Effector memory CD8-positive, alpha-beta T cell (primary cell): ENCODE results near the gene ANAPC2.

Source experiments
- ATAC-seq: fragments of 150-1000 bp; cut with Tn5 transposase; replicated peaks from 2 replicates; pipeline ENCODE4 v1.10.0; 2021; ENCODE audit warnings: mild to moderate bottlenecking, moderate library complexity
- DNase-seq, 3 experiments: peaks; one replicate each; pipeline ENCODE4 v3.0.0; 2021
- H3K27ac Mint-ChIP-seq, 2 donors: one replicate each; pipeline ENCODE4 v1.8.0; 2022; ENCODE audit warnings: mild to moderate bottlenecking in 2 of 2, mixed read lengths in 2 of 2, moderate library complexity in 2 of 2
- H3K27me3 Mint-ChIP-seq, 2 donors: one replicate each; pipeline ENCODE4 v1.8.0; 2022; ENCODE audit warnings: mixed read lengths in 2 of 2
- H3K36me3 Mint-ChIP-seq: one replicate; pipeline ENCODE4 v1.8.0; 2022; ENCODE audit warnings: mild to moderate bottlenecking, moderate library complexity, mixed read lengths; ENCODE audit not compliant: insufficient read depth
- H3K4me1 Mint-ChIP-seq, 2 donors: one replicate each; pipeline ENCODE4 v1.8.0; 2022; ENCODE audit warnings: low read depth in 2 of 2, mixed read lengths in 2 of 2
- H3K4me3 Mint-ChIP-seq, 2 donors: one replicate each; pipeline ENCODE4 v1.8.0; 2022; ENCODE audit warnings: mild to moderate bottlenecking in 2 of 2, mixed read lengths in 2 of 2, moderate library complexity in 2 of 2
- H3K9me3 Mint-ChIP-seq, 2 donors: one replicate each; pipeline ENCODE4 v1.8.0; 2022; ENCODE audit warnings: mixed read lengths in 2 of 2

ANAPC2 gene

DNA sequence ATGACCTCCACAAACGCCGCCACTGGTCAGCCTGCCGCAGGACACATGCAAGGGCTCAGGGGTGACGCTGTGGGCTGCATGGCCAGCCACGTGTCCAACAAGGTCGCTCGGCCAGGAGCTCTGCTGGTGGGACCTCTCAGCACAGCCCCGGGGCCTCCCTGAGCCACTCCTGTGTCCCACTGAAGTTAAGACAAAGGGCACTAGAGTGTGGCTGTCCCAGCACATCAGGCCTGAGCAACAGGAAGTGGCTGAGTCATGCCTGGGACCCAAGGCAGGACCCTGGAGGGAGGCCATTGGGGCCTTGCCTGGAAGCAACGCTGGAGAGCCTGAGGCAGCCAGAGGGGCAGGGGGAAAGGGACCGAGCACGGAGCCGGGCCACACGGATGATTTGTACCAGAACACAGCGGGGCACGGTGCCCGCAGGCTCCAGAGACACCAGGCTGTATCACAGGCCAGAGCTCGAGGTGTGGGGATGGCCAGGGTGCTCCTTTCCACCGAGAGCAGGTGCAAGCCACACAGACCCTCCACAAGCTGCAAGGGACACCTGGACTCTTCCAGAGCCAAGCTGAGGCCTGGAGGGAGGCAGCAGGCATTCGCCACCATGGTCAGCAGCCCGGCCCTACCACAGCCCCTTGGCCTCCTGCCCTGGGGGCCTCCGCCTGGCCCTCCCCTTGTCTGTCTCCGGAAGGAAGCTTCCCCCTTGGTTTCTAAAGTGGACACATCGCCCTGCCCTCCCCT, 10.0 kb downstream of the ANAPC2 start:
- Mint-ChIP-seq H3K9me3 (no peaks in the 10 kb centered on the region), H3K4me1 (peaks cover 0 to 8% of the 10 kb centered on the region in 2 donors), H3K27ac (no peak overlapping the region), H3K4me3 (no peak overlapping the region), H3K27me3 (peaks cover 0 to 3% of the 10 kb centered on the region in 2 donors), H3K36me3 (peaks cover 33% of the 10 kb centered on the region)
- ATAC-seq (no peak), DNase-seq (no peak)

DNA sequence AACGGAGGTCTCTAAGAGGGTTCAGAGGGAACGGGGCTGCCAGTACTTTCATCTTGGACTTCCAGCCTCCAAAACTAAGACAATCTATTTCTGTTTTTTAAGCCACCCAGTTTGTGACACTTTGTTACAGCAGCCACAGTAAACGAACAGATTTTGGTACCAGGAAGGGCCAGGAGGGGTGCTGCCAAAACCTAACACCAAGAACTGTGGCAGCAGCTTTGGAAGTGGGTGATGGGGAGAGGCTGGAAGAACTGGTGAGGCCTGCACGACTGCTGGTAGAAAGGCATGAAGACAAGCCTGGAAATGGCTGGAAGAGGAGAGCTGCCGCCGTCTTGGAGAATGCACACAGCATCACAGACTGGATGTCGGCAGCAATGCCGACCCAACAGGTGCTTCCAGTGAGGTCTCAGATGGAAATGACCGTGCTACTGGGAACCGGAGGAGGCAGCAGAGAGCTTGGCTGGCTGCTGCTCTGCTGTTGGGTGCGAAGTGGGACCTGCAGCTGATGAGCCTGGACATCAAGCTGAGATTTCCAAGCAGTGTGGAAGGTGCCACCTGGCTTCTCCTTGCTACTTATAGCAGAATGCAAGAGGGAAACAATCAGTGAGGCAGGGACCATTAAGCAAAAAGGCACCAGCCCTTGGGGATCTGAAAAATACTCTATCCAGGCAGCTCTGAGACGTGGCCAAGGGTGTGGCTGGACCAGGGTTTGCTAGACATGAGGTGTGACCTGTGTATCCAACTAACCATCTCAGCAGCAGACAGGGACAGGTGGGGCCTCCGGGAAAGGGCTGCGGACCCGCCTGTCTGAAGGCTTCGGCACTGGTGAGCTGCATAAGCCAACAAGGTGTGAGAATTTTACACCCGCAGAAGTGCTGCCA, 11.8 kb downstream of the ANAPC2 start:
- DNase-seq = no peak
- Mint-ChIP-seq H3K27me3 (peaks cover 0 to 12% of the 10 kb centered on the region in 2 donors), H3K36me3 (peaks cover 23% of the 10 kb centered on the region), H3K4me1 (peaks cover 0 to 10% of the 10 kb centered on the region in 2 donors), H3K9me3 (no peaks in the 10 kb centered on the region), H3K27ac (peak overlapping the region in 1 of 2 donors; percentile 39), H3K4me3 (no peak overlapping the region)
- ATAC-seq = peak; percentile 62

DNA sequence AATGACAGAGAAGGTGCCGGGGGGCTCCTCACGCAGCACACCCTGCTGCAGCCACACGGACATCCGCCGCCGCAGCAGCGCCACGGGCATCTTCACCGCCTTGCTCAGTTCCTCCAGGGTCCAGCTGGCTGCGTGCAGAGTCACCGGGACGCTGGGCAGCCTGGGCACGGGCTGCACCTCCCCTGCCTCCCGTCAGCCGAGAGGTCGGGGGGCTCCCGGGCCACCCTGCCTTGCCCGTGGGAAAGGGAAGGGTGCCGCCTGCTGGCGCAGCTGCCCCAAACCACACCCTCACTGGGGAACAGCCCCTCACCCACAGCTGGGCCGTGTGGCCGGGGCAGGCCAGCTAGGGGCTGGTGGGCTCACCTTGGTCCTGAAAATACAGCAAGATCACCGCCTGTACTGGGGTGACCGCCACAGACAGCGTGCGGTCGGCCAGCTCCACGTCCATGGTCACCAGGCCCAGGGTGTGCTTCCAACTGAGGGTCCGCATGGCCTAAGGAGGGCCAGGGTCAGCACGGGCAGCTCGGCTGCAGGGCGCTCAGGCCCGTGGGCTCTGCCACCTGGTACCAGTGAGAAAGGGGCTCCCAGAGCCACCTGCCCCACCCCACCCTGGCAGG, 12.9 kb downstream of the ANAPC2 start:
- H3K4me3 Mint-ChIP-seq = no peak overlapping the region
- ATAC-seq = no peak
- no peaks in the 10 kb centered on the region for H3K9me3 Mint-ChIP-seq
- H3K27me3 Mint-ChIP-seq = peaks cover 0 to 23% of the 10 kb centered on the region in 2 donors
- peaks cover 15% of the 10 kb centered on the region for H3K36me3 Mint-ChIP-seq
- peaks cover 0 to 10% of the 10 kb centered on the region in 2 donors for H3K4me1 Mint-ChIP-seq
- no peak overlapping the region for H3K27ac Mint-ChIP-seq
- no peak for DNase-seq

DNA sequence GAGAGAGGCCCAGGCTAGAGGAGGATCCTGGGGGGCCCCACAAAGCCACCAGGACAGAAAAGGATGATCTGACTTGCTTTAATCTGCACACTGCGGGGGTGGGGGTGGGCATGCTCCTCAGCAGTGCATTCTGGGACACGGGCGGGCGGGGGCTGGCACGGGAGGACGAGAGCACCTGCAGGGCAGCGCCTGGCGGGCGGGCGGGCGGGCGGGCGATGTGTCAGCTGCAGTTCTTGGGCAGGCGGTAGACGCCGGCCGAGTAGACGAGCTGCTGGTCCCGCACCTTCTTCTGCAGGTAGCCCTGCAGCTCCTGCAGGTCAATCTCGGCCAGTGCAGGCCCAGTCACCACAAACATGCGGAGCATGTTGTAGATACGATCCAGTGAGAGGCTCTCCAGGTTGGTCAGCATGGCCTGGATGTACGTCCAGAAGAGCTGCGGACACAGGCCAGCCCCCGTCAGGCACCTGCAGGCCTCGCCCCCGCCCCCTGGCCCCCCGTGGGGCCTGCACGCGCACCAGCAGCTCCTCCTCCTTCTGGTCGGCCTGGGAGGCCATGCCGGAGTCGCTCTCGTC, 13.6 kb downstream of the ANAPC2 start:
- peaks cover 15% of the 10 kb centered on the region for H3K36me3 Mint-ChIP-seq
- no peak overlapping the region for H3K27ac Mint-ChIP-seq
- peaks cover 0 to 10% of the 10 kb centered on the region in 2 donors for H3K4me1 Mint-ChIP-seq
- H3K9me3 Mint-ChIP-seq = no peaks in the 10 kb centered on the region
- DNase-seq (no peak), ATAC-seq (no peak)
- peaks cover 0 to 29% of the 10 kb centered on the region in 2 donors for H3K27me3 Mint-ChIP-seq
- no peak overlapping the region for H3K4me3 Mint-ChIP-seq

DNA sequence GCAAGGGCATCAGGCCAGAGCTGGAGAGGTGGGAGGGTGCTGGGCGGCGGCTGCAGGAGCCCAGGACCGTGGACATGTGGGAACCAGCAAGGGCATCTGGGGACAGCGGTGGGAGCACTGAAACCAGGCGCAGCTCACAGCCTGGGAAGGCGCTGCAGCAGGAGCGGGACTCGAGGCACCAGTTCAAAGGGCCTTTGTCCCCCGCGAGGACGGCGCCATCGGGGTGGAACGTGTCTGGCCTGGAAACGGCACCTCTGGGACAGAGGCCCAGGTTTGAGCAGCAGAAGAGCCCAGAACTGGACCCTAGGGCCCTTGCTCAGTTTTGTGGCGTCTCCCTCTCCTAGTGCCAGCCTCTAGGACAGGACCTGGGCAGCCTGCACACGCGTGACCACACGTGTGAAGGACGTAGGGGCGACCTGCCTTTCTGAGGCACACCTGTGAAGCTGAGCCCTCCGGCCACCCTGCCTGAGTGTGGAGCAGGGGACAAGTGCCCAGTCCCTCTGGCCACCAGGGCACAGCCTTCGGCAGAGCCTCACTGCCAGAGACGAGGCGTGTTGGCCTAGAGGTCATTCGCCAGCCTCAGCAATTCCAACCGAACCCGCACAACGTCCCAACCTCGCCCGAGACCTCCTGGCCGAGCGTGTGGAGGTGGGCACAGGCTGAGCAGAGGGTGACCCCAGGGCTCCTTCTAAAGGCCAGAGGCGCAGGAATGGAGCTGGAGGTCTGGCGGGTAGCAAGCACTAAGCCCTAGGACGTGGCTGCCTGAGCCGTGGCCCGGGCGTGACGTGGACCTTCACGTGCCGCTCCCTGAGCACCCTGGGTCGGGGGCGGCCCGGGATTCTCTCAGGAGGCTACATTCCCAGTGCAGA, 14.3 kb downstream of the ANAPC2 start:
- H3K4me3 Mint-ChIP-seq = no peak overlapping the region
- H3K9me3 Mint-ChIP-seq = no peaks in the 10 kb centered on the region

DNA sequence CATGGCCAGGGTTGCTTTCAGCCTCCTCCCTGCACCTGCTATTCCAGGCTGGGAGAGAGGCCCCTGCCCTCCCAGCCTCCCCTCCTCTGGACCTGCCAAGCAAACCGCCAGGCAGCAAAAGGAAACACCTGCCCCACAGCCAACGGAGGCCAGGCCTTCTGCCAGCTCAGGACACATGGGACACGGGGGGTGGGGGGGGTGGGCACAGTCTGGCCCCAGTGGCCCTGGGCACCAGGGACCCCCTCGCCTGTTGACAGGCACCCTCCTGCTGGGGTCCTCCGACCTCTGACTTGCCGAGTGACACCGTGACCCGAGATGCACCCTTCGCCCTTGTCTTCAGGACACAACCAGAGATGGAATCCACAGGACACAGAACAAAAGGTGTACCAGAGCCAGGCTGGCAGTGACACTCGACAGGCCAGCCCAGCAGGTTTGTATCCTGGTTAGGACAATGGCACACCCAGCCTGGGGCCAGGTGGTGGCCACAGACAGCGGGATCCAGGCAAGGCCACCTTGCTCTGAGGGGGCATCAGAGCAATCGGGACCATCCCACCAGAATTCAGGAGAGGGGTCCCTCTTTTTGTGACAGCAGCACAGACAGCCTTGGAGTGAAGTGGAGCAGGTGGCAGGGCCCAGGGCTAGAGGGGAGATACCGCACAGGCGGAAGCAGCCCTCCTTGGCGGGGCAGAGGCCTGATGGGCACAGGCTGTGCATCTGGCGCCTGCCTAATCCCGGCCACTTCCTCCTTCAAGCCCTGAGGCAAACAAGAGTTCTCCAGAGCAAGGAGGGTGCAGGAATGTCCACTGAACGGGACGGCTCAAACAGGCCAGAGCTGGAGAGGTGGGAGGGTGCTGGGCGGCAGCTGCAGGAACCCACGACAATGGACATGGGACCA, 15.2 kb downstream of the ANAPC2 start:
- Mint-ChIP-seq H3K27ac (no peak overlapping the region), H3K9me3 (no peaks in the 10 kb centered on the region), H3K4me1 (peaks cover 0 to 13% of the 10 kb centered on the region in 2 donors), H3K4me3 (no peak overlapping the region), H3K36me3 (peaks cover 12% of the 10 kb centered on the region), H3K27me3 (peaks cover 0 to 29% of the 10 kb centered on the region in 2 donors)
- ATAC-seq = no peak
- DNase-seq = no peak

More for the DNA sequence above, 14.3 kb downstream of the ANAPC2 start:
- Mint-ChIP-seq H3K4me1 (peaks cover 0 to 10% of the 10 kb centered on the region in 2 donors), H3K27ac (no peak overlapping the region), H3K36me3 (peaks cover 13% of the 10 kb centered on the region), H3K27me3 (peaks cover 0 to 29% of the 10 kb centered on the region in 2 donors)
- no peak for ATAC-seq
- no peak for DNase-seq

DNA sequence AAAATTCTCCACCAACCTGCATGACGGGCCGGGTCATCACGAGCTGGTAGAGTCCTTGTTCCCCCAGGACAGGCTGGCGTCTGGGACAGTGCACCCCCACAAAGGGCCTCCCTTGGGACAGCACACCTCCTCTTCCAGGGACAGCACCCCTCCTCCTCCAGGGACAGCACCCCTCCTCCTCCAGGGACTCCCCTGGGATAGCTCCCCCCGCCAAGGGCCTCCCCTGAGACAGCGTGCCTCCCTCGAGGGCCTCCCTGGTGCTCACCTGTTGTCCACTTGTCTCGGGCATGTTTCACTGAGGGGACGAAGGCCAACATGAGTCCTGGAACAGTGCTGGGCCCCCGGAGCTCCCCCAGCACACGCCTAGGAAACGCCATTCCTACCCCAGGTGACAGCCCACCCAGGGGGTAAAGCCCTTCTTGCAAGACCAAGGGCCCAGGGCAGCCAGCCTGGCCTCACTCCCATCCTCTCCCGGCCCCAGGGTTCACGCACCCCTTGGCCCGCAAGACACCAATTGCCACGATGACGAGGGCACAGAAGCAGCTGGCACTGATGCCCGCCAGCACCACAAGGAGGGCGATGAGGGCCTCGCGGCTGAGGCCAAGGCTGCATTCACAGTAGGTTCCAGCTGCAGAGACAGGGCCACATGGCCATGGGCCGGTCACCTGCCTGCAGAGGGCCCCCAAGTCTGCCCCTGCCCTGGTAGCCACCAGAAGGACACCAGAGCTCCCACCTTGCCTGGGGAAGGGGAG, 17.0 kb downstream of the ANAPC2 start:
- no peak overlapping the region for H3K4me3 Mint-ChIP-seq
- peaks cover 0 to 10% of the 10 kb centered on the region in 2 donors for H3K4me1 Mint-ChIP-seq
- peaks cover 5 to 36% of the 10 kb centered on the region in 2 donors for H3K27me3 Mint-ChIP-seq
- no peaks in the 10 kb centered on the region for H3K9me3 Mint-ChIP-seq
- H3K36me3 Mint-ChIP-seq = peaks cover 3% of the 10 kb centered on the region
- DNase-seq (no peak), ATAC-seq (no peak)
- H3K27ac Mint-ChIP-seq = no peak overlapping the region

DNA sequence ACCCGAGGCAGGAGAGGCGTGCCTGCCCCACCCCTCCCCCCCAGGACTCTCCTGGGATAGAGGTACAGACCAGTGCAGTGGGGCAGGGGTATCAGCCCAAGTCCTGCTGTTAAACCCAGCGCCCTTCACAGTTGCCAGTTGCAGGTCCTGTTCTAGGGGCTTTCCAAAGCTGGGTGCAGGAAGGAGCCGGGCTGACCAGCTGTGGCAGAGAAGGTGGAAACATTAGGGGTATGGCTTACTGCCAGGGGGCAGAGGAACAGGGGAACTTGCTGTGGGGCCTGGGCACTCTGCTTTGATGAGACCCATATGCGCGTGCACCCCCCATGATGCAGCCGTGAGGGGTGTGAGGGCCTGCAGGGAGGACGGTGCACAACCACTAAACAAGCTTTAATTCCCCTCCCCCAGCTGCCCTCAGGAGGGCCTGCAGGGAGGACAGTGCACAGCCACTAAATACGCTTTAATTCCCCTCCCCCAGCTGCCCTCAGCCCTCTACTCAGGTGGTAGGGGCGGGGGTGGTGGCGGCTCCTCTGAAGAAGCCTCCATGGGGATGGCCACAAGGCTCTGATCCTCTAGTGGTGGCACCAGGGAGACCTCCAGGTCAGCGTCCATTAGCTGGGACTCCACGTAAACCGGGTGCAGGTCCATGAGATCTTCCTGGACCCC, 17.7 kb downstream of the ANAPC2 start:
- Mint-ChIP-seq H3K36me3 (no peaks in the 10 kb centered on the region), H3K4me1 (peaks cover 0 to 7% of the 10 kb centered on the region in 2 donors), H3K27ac (no peak overlapping the region), H3K27me3 (peaks cover 10 to 43% of the 10 kb centered on the region in 2 donors), H3K9me3 (no peaks in the 10 kb centered on the region), H3K4me3 (peak overlapping the region in 1 of 2 donors; percentile 14)
- ATAC-seq (no peak), DNase-seq (no peak)

DNA sequence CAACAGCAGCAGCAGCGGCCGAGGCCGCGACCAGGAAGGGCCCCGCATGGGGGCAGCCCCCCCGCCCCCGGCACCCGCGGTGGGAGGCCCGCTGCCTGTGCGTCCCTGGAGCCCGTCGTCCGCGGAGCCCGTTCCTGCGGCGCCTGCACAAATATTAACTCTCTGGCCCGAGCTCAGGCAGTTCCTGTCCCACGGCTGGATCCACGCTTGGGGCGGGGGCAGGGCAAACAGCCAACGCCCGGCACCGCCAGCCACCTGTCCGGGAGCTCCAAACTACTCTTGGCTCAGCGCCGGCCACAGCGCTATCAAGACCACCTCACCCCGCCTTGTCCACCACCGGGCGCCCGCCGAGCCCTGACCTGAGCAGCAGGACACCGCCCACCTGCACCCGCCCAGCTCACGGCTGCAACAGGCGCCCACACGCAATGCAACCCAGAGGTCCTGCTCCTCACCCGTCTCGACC, 18.4 kb downstream of the ANAPC2 start, which contains the start of gene LRRC26:
Gene LRRC26 (minus strand): TSS at position 156 of the 463 bp plus-strand sequence. CDS start 108 bp downstream, at position 48.
- Mint-ChIP-seq H3K27ac (no peak within 1 kb of the TSS), H3K4me1 (peaks cover 0 to 7% of the 10 kb centered on the region in 2 donors), H3K4me3 (peak within 1 kb of the TSS; percentile 51 to 67), H3K9me3 (no peaks in the 10 kb centered on the region), H3K36me3 (no peaks in the 10 kb centered on the region), H3K27me3 (peaks cover 15 to 50% of the 10 kb centered on the region in 2 donors)
- DNase-seq = no peak
- ATAC-seq = no peak

DNA sequence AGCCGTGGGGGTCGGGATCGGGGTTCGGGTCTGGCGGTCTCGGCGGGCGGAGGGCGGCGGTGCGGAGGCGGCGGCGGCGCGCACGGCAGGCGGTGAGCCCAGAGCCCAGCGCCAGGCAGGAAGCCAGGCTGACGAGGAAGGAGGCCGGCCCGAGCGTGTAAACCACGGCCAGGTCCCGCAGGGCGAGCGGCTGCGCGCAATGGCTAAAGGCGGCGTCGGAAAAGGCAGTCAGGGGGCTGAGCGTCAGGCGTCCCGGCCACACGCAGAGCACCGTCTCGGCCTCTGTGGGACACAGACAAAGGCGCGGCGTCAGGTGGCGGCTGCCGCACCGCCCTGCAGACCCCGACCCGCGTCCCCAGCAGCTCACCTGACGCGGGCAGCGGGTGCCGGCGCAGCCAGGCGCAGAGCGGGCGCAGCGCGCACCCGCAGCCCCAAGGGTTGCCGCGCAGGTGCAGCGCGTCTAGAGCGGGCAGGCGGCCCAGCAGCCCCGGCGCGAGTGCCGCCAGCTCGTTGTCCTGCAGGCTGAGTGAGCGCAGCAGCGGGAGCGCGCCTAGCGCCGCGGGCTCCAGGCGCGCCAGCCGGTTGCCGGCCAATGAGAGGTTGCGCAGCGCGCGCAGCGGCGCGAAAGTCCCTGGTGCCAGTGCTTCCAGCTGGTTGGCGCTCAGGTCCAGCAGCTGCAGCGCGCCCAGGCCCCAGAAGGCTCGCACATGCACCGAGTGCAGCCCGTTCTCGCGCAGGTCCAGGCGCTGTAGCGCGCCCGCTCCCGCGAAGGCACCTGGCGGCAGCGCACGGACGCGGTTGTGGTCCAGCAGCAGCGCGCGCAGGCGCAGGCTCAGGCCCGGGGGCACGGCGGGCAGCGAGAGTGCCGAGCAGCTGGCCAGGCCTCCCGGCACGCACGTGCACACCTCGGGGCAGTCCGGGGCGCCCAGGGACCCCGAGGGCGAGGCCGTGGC, 19.2 kb downstream of the ANAPC2 start:
- DNase-seq (no peak), ATAC-seq (peak; percentile 52)
- peaks cover 23 to 58% of the 10 kb centered on the region in 2 donors for H3K27me3 Mint-ChIP-seq
- H3K9me3 Mint-ChIP-seq = no peaks in the 10 kb centered on the region
- H3K4me3 Mint-ChIP-seq = peak overlapping the region; percentile 51 to 67
- H3K36me3 Mint-ChIP-seq = no peaks in the 10 kb centered on the region
- peaks cover 0 to 7% of the 10 kb centered on the region in 2 donors for H3K4me1 Mint-ChIP-seq
- H3K27ac Mint-ChIP-seq = no peak overlapping the region
